GM18511 (cell line): ENCODE data around the gene FAM3B.

Source experiments
- ATAC-seq: cut with Tn5 transposase; IDR thresholded peaks from one replicate; pipeline ENCODE4 v1.9.1; 2021; ENCODE audit warnings: mild to moderate bottlenecking, moderate library complexity; ENCODE audit not compliant: unreplicated experiment

FAM3B gene

DNA sequence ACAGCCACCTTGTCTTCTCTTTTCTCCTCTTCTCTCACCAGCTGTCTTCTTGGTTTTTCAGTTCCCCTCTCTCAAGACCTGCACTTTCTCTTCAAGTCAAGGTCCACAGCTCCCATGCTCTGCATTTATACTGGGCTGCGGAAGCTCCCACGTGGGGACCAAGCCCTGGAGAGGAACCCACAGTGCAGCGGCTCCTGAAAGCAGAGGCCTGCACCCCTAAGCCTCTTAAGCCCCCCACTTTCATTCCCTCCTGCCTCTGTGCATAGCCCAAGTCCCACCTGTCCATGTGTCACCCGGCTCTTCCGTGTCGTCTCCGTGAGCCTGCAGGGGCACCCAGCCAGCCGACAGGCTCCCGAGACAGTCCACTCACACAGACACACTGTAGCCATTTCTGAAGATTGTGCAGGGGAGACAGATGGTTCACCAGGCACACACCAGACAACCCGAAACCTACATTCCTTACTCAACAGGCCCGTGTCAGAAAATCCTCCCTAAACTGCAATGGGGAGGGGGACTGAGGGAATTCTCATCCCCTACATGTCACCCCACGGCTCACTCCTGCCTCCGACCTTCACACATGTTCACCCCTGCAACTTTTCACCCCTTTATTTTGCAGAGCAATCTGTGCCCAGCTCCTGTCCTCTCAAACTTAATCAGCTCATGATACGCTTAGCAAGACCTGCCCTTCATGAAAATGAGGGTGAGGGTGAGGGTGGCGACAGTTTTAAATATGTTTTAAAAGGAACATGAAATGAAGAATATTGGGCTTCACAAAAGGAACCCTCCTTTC is 51.5 kb downstream of the FAM3B start:
- ATAC-seq, result peak; percentile 67

DNA sequence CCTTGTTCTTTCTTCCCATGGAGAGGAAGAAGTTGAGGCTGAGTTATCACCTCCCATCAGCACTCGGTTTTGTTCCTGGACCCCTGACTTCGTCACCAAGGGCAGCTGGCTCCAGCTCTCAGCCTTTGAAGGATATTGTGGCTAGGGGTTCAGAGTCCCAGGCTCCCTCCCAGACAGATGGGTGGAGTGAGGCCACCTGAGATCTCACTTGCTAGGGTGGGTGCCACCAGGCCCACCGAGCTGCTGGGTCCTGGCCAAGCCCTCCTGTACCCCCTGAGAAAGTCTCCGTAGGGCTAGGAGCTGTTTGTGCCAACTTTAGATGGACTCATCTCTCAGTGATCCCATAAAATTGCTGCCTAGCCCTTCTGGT is 52.1 kb downstream of the FAM3B start:
- ATAC-seq, result no peak

DNA sequence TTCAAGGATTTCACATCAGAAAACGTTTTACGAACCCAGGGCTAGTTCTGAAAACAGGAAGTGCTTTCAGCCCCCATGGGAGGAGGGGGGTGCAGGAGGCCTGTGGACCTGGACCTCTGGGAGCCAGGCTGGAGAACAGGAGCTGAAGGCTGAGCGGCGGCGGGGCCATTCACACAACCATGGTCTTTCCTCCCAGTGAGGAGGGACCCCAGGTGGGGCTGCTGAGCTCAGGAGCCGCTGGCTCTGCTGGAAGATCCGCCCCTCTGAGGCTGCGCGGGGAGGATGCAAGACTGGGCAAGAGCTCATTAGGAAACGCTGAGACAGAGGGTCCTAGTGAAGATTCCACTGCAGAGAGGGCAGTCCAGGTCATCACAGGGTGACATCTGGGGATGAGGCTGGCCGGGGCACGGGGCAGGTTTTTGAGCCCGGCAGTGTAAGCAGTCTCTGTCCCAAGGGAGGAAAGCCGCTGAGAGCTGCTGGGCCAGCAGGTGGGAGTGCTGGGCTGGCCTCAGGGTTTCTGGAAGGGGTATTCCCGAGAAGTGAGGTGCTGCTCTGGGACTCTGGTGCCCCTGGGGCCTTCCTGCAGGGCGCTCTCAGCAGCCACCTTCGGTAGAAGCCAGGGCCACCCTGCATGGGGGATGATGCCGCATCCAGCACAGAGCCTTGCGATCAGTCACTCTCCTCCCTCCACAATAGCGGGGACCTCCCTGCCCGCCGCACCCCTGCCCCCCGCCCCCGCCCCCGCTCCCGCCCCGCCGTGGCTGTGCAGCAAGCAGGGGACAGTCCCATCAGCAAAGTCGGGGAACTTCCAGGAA is 52.7 kb downstream of the FAM3B start:
- peak; percentile 39 for ATAC-seq

GRCh38 chr21:41369920-41370839 is 53.6 kb downstream of the FAM3B start:
- peak; percentile 10 for ATAC-seq

DNA sequence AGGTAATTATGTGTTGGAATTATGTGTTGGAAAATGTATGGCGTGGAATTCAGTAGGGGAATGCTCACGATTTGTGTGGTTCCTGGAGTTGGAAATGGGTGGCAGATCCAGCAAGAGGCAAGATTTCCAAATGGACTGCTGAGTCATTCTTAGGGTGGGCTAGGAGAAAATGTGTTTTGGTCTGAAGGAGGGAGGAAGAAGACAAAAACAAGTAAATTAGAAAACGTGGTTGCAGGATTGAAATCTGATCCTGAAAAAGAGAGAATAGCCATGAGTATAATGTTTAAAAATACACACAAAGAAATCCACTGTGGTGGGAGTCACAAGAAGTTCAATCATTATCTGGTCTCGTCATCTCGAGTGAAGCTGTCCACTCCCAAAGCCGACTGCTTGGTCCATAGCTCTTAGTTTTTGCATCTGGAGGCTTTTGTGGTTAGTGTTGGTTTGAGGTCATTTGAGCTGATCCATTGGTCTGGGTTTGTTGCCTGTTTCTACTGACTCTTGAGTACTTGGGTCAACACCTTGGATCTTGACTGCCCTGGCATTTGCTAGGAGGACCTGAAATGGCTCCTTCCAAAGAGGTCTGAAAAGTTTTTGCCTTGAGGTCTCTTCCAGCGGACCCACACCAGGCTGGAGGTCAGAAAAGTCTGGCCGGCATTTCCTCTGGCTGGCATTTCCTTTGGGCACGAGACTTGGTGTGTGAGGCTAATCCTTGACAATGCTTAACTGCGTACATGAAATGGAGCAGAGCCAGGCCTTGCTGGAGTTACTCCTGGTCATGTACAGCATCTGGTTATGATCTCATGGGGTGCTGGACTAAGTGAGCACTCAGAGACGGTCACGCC is 54.5 kb downstream of the FAM3B start:
- ATAC-seq, result no peak

GRCh38 chr21:41371685-41372030 is 55.1 kb downstream of the FAM3B start:
- ATAC-seq, result no peak

GRCh38 chr21:41373253-41373652 is 56.7 kb downstream of the FAM3B start:
- ATAC-seq, result no peak

DNA sequence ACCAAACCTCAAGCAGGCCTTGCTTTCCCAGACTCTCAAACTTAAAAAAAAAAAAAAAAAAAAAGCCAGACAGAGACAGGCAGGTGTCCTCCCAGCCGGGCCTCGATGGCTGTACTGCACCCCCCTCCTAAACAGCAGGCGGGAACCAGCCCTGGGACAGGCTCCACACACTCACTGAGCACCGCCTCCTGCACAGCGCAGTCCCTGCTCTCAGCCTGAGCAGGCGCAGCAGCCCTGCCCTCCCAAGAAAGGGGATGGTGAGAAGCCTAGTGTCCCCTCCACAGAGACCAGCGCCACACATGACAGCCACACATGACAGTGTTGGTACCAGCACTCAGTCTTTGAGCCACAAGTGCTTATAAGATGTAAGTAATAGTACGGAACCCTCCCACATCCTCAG is 57.2 kb downstream of the FAM3B start:
- ATAC-seq, result no peak

DNA sequence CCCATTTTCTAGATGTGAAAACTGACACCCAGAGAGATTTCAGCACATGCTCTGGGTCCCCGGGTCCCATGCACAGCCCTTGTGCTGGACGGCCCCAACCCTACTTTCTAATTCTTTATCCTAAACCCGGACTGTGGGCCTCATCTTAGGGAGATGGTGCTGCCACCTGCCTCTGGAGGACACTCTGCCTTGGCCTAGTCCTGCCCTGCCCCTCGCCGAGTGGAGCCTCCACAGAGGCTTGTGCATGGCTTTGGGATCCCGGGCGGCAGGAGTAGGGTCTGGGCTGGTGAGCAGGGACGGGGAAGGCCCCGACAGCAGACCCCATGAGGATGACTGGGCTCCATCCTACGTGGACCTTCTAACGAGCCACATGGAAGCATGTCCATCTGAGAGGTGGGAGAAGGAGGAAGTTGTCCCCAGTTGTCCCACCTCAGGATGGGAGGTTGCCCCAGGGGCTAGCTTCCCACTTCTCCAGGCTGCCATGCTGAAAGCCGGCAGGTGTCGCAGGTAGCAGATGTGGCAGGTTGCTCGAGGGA is 57.6 kb downstream of the FAM3B start:
- no peak for ATAC-seq

GRCh38 chr21:41374867-41375533 is 58.4 kb downstream of the FAM3B start:
- no peak for ATAC-seq

DNA sequence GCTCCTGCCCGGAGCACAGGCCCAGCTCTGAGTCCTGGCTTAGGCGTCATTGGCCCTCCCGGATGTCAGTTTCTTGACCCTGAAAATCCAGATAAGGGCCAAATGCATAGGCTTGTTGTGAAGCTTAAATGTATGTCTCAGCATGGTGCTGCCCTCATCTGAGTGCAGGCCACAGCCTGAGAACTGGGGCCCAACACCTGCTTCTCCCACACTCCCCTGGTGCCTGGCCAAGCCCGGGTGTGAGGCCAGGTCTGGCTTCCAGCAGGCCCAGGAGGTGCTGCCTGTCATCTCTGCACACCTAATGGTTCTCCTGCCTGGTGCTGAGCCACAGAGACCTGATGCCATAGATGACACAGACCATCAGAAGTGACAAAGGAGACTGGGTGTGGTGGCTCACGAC is 59.3 kb downstream of the FAM3B start:
- ATAC-seq, result no peak

GRCh38 chr21:41377715-41378114 is 61.1 kb downstream of the FAM3B start:
- ATAC-seq, result no peak

DNA sequence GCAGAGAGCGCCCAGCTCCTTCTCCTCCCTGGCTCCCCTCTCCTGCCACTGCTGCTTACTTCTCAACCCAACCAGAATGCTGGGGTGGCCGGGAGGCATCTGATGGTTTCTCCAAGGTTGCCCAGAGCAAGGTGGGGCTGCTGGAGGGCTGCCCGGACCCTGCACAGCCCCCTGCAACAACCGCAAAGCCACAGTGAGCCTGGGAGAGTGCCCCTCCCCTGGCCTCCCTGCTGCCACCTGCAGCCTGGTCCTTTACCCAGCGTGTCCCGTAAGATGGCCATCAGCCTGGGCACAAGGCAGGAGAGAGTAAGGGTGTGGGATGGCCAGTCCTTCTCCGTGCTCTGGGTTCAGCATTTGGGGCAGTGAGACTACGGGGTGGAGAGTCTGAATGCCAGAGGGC is 62.2 kb downstream of the FAM3B start:
- ATAC-seq, result no peak

GRCh38 chr21:41379901-41380300 is 63.3 kb downstream of the FAM3B start:
- ATAC-seq, result no peak

DNA sequence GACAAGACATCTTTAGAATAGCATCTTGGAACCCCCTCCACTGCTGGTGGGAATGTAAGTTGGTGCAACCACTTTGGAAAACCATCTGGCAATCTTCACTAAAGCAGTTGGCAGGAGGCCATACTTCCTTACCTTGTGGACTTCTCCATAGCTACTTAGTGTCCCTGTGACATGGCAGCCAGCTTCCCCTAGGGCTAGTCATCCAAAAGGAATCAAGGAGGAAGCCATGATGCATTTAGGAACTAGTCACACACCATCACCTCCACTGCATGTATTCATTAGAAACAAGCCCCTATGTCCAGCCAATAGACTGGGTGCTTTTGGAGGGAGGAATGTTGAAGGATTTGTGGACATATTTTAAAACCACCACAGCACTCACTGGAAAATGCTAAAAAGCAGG is 65.1 kb downstream of the FAM3B start:
- ATAC-seq, result no peak

- no peak for ATAC-seq
Measured at GRCh38 chr21:41387042-41387819, 70.6 kb downstream of the FAM3B start.

DNA sequence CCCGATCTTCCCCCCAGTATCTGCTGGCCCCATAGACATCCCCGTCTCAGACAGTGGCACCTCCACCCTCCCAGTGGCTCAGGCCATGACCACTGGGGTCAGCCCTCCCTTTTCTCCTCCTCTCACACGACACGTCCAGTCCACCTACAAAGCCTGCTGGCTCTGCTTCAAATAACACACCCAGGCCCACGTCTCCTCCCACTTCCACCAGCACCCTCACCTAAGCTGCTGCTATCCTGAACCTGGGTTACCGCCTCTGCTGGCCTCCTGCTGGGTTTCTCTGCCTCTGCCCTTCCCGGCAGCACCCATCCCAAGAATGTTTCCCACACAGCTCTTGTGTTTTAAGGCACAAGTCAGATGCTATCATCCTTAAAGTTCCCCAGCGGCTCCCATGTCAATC is 71.2 kb downstream of the FAM3B start:
- no peak for ATAC-seq

DNA sequence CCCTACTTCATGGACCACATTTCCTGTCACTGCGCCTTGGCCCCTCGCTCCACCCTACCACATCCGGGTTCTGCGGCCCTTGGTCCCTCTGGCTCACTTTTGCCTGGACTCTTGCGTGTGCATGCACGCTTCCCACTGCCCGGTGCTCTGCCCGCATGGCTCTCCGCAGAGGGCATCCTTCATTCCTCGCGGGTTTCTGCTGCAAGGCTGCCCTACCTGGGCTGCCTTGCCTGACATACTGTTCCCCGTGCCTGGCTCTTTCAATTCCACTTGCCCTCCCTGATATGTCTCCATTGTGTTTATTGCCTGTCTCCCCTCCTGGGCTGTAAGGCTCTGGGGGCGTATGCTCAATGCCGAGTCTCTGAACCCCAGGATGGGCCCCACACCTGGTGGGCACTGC is 71.7 kb downstream of the FAM3B start:
- ATAC-seq, result no peak
